OCI-LY1 (cell line): ENCODE measurements around the gene ANKFY1.

Experiments
- EZH2 ChIP-seq: fragments of 200-600 bp; sonication (generic), shearing (Covaris generic); IDR thresholded peaks from 2 replicates; pipeline ENCODE4 v1.8.0; 2017; ENCODE audit warnings: borderline replicate concordance, mixed run types, mild to moderate bottlenecking, antibody characterized with exemption, low read length, moderate library complexity, mixed read lengths
- TF ChIP-seq, protein P1 (sequence below): fragments of 200-600 bp; sonication (generic), shearing (Covaris generic); IDR thresholded peaks from 2 replicates; pipeline ENCODE4 v1.5.1; 2017; ENCODE audit warnings: mild to moderate bottlenecking, antibody characterized with exemption, low read length, moderate library complexity, mixed read lengths

DNA sequence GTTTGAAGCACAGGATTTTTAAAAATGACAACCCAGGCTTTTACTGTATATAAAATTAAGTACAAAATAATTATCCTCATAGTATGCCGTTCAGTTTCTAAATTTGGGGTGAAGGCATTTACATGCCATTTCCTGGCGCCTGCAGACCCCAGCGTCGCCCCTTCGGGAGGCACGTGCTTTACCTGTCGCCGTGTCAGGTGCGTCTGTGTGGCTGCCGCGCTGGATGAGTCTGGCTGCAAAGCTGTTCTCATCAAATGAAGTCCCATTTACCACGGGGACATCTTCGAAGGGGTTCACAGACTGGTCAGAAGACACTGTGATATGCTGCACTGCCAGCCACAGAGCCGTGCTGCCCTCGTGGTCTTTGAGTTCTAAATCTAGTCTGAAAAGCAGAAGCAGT, 69.0 kb downstream of the ANKFY1 start:
- TF ChIP-seq, protein P1, sequence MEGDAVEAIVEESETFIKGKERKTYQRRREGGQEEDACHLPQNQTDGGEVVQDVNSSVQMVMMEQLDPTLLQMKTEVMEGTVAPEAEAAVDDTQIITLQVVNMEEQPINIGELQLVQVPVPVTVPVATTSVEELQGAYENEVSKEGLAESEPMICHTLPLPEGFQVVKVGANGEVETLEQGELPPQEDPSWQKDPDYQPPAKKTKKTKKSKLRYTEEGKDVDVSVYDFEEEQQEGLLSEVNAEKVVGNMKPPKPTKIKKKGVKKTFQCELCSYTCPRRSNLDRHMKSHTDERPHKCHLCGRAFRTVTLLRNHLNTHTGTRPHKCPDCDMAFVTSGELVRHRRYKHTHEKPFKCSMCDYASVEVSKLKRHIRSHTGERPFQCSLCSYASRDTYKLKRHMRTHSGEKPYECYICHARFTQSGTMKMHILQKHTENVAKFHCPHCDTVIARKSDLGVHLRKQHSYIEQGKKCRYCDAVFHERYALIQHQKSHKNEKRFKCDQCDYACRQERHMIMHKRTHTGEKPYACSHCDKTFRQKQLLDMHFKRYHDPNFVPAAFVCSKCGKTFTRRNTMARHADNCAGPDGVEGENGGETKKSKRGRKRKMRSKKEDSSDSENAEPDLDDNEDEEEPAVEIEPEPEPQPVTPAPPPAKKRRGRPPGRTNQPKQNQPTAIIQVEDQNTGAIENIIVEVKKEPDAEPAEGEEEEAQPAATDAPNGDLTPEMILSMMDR, result no peak
- TF ChIP-seq EZH2, result no peak
